ENCODE data around the gene EPB41L4A.

DNA sequence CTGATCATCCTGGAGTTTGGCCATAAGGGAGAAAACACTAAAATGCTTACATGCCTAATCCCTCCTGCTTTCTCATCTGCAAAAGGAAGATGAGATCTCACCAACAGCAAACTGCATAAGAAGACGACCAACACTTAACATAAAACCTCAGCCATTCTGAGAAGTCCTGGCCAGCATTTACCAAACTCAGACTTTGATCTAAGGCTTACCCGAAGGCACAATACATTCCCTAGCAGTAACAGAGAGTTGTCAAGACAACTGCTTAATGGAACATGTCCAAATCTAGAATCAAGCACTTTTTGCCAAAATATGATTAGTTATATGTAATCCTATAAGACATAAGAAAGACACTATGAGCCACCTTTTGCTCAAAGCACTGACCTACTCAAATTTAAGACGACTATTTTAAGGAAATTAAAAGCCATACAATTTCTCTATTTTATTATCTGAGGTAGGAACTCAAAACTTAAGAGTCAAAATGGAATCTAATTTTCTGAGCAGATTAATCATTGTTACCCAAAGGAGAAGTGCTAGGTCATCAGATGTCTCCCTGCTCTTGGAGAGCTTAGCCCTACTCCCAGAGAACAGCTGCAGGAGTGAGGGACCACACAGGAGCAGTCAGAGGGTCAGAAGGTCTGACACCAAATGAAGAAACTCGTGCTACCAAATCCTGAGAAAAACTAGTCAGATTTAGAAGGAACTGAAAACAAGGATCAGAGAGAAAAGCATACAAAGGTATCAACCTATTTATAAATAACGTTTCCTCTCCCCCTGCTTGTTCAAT is 39.3 kb downstream of the EPB41L4A start:
- TF ChIP-seq, protein P1, sequence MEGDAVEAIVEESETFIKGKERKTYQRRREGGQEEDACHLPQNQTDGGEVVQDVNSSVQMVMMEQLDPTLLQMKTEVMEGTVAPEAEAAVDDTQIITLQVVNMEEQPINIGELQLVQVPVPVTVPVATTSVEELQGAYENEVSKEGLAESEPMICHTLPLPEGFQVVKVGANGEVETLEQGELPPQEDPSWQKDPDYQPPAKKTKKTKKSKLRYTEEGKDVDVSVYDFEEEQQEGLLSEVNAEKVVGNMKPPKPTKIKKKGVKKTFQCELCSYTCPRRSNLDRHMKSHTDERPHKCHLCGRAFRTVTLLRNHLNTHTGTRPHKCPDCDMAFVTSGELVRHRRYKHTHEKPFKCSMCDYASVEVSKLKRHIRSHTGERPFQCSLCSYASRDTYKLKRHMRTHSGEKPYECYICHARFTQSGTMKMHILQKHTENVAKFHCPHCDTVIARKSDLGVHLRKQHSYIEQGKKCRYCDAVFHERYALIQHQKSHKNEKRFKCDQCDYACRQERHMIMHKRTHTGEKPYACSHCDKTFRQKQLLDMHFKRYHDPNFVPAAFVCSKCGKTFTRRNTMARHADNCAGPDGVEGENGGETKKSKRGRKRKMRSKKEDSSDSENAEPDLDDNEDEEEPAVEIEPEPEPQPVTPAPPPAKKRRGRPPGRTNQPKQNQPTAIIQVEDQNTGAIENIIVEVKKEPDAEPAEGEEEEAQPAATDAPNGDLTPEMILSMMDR (conservative IDR thresholded peaks at IDR 0.05; ENCODE audit: low read length): no peak
- TF ChIP-seq EZH2phosphoT487 (IDR thresholded peaks at IDR 0.05; ENCODE audit: borderline replicate concordance): no peak
